HG03108 (cell line): ENCODE data around the gene ITPR3.

Experiments
- ATAC-seq: cut with Tn5 transposase; IDR thresholded peaks from one replicate; pipeline ENCODE4 v1.9.1; 2021; ENCODE audit warnings: moderate library complexity; ENCODE audit not compliant: unreplicated experiment

ITPR3 gene

GRCh38 chr6:33695451-33695887 lies 74.3 kb downstream of the ITPR3 start:
- no peak for ATAC-seq

- ATAC-seq: no peak
Measured at GRCh38 chr6:33696076-33696475, 75.0 kb downstream of the ITPR3 start.

GRCh38 chr6:33696548-33697518 lies 75.7 kb downstream of the ITPR3 start:
- peak; percentile 32 for ATAC-seq

- ATAC-seq: no peak
Measured at GRCh38 chr6:33697845-33698244, 76.7 kb downstream of the ITPR3 start.

GRCh38 chr6:33698494-33698893 lies 77.4 kb downstream of the ITPR3 start:
- no peak for ATAC-seq

GRCh38 chr6:33699131-33699530 lies 78.0 kb downstream of the ITPR3 start:
- ATAC-seq: no peak

GRCh38 chr6:33699739-33700138 lies 78.6 kb downstream of the ITPR3 start:
- no peak for ATAC-seq

- peak; percentile 63 for ATAC-seq
Measured at GRCh38 chr6:33700391-33701050, 79.4 kb downstream of the ITPR3 start.

- no peak for ATAC-seq
Measured at GRCh38 chr6:33702345-33702977, 81.3 kb downstream of the ITPR3 start.

- no peak for ATAC-seq
Measured at GRCh38 chr6:33704215-33705066, 83.3 kb downstream of the ITPR3 start.

- ATAC-seq: no peak
Measured at GRCh38 chr6:33705268-33705885, 84.3 kb downstream of the ITPR3 start.

GRCh38 chr6:33705955-33706725 lies 85.0 kb downstream of the ITPR3 start:
- ATAC-seq: no peak

GRCh38 chr6:33707771-33708170 lies 86.6 kb downstream of the ITPR3 start:
- ATAC-seq: no peak

- no peak for ATAC-seq
Measured at GRCh38 chr6:33708516-33709204, 87.5 kb downstream of the ITPR3 start.

- no peak for ATAC-seq
Measured at GRCh38 chr6:33709605-33710295, 88.6 kb downstream of the ITPR3 start.

GRCh38 chr6:33710296-33711121 lies 89.4 kb downstream of the ITPR3 start:
- ATAC-seq: no peak
